A549 (cell line): ENCODE results near the gene CTIF.

ENCODE experiments used
- BHLHE40 ChIP-seq: IDR thresholded peaks from 2 replicates; pipeline ENCODE4 v1.6.1; 2012; ENCODE audit warnings: low read depth, low read length, inconsistent platforms
- CEBPB ChIP-seq, 2 experiments: fragments of >200 bp in 1 of 2; sonication (Bioruptor Twin) in 1 of 2; formaldehyde crosslinking in 1 of 2; IDR thresholded peaks; 2 replicates each; pipeline ENCODE4 v1.6.1; 2012 to 2016
- ESRRA ChIP-seq: fragments of 150-350 bp; IDR thresholded peaks from 2 replicates; pipeline ENCODE4 v1.6.1; 2014; ENCODE audit warnings: mild to moderate bottlenecking, low read length, borderline replicate concordance
- HES2 ChIP-seq: fragments of >200 bp; sonication (Bioruptor Twin); formaldehyde crosslinking; IDR thresholded peaks from 2 replicates; pipeline ENCODE4 v1.6.1; 2016
- RAD21 ChIP-seq, 2 experiments: fragments of >200 bp in 1 of 2; sonication (Bioruptor Twin) in 1 of 2; formaldehyde crosslinking in 1 of 2; IDR thresholded peaks in 1 of 2; conservative IDR thresholded peaks in 1 of 2; 2 replicates in 1 of 2; 3 replicates in 1 of 2; pipeline ENCODE4 v1.6.1; 2012 to 2018; ENCODE audit warnings: inconsistent platforms in 1 of 2
- TF ChIP-seq, protein P1 (sequence below): fragments of >200 bp; sonication (Bioruptor Twin); formaldehyde crosslinking; IDR thresholded peaks from 3 replicates; pipeline ENCODE4 v1.5.1; 2016
- TF ChIP-seq, protein P2 (sequence below): fragments of 450-650 bp; IDR thresholded peaks from 2 replicates; pipeline ENCODE4 v1.6.1; 2014; ENCODE audit warnings: antibody characterized with exemption

- TF ChIP-seq, protein P1, sequence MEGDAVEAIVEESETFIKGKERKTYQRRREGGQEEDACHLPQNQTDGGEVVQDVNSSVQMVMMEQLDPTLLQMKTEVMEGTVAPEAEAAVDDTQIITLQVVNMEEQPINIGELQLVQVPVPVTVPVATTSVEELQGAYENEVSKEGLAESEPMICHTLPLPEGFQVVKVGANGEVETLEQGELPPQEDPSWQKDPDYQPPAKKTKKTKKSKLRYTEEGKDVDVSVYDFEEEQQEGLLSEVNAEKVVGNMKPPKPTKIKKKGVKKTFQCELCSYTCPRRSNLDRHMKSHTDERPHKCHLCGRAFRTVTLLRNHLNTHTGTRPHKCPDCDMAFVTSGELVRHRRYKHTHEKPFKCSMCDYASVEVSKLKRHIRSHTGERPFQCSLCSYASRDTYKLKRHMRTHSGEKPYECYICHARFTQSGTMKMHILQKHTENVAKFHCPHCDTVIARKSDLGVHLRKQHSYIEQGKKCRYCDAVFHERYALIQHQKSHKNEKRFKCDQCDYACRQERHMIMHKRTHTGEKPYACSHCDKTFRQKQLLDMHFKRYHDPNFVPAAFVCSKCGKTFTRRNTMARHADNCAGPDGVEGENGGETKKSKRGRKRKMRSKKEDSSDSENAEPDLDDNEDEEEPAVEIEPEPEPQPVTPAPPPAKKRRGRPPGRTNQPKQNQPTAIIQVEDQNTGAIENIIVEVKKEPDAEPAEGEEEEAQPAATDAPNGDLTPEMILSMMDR: no peak
- no peak for TF ChIP-seq ESRRA
- no peak for TF ChIP-seq RAD21 (conservative IDR thresholded peaks at IDR 0.05 in 1 of 2, IDR thresholded peaks at IDR 0.05 in 1 of 2)
- TF ChIP-seq HES2: no peak
- no peak for TF ChIP-seq CEBPB (IDR thresholded peaks at IDR 0.05)
- no peak for TF ChIP-seq BHLHE40
- TF ChIP-seq, protein P2, sequence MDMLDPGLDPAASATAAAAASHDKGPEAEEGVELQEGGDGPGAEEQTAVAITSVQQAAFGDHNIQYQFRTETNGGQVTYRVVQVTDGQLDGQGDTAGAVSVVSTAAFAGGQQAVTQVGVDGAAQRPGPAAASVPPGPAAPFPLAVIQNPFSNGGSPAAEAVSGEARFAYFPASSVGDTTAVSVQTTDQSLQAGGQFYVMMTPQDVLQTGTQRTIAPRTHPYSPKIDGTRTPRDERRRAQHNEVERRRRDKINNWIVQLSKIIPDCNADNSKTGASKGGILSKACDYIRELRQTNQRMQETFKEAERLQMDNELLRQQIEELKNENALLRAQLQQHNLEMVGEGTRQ: no peak
Measured at GRCh38 chr18:48884771-48885170, 345.9 kb downstream of the CTIF start.
